Stimulated activated CD4-positive, alpha-beta T cell treated with anti-CD3 and anti-CD28 coated beads, Interleukin-12 subunit alpha, Interleukin-12 subunit beta, amount 100 ng/mL, for 48 hours (primary cell): ENCODE results near the gene ATG9B.
A peak's percentile ranks its signal among the peaks of the same experiment; 100 is the strongest.

Source experiments
- DNase-seq, 3 donors: peaks; one replicate each; pipeline ENCODE4 v3.0.0-alpha.2; 2020; ENCODE audit warnings: low read depth in 2 of 3, low spot score in 1 of 3

Gene ATG9B

GRCh38 chr7:151001546-151001945 is 22.7 kb downstream of the ATG9B start:
- DNase-seq, result no peak

DNA sequence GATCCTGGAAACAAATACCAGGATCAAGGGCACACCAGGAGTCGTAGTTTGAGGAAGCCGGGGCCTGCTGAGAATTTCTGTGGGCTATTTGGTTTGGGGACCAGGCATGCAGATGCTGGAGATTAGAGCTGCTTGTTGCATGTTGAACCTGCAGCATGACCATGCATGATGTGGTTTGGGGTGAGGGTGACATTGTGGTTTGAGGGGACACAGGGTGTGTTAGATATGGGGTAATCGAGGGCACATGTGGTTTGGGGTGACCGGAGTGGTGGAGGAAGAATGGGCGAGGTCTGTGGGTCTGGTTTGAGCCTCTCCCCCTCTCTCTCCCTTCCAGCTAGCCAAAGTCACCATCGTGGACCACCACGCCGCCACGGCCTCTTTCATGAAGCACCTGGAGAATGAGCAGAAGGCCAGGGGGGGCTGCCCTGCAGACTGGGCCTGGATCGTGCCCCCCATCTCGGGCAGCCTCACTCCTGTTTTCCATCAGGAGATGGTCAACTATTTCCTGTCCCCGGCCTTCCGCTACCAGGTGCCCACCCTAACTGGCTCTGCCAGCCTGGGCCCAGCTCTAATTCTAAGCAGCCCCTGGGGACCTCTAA is 23.3 kb downstream of the ATG9B start:
- no peak for DNase-seq

DNA sequence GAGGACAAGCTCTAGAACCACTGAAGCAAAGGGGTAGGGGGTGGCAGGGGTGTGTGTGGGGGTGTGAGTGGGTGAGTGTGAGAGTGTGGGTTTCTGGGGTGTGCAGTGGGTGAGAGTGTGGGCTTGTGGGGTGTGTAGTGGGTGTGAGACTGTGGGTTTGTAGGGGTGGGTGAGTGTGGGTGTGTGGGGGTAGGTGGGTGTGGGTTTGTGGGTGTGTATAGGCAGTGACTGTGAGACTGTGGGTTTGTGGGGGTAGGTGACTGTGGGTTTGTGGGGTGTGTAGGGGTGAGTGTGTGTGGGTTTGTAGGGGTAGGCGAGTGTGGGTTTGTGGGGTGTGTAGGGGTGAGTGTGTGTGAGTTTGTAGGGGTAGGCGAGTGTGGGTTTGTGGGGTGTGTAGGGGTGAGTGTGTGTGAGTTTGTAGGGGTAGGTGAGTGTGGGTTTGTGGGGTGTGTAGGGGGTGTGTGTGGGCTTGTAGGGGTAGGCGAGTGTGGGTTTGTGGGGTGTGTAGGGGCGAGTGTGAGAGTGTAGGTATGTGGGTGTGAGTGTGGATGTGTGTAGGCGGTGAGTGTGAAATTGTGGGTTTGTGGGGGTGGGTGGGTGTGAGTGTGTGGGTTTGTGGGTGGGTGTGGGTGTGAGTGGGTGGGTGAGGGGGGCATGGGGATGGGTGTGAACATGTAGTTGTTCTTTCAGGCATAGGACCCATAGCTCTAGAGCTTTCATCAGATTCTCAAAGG is 24.6 kb downstream of the ATG9B start:
- no peak for DNase-seq

GRCh38 chr7:150999001-150999400 is 25.3 kb downstream of the ATG9B start:
- no peak for DNase-seq

DNA sequence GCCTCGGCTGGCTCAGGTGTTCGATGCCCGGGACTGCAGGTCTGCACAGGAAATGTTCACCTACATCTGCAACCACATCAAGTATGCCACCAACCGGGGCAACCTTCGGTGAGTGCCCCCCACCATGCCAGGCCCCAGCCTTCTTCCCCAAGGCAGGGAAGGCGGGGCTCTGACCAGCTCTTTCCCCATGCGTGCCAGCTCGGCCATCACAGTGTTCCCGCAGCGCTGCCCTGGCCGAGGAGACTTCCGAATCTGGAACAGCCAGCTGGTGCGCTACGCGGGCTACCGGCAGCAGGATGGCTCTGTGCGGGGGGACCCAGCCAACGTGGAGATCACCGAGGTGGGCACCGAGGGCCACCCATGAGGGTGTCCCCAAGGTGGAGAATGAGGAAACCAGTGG is 26.0 kb downstream of the ATG9B start:
- no peak for DNase-seq

DNA sequence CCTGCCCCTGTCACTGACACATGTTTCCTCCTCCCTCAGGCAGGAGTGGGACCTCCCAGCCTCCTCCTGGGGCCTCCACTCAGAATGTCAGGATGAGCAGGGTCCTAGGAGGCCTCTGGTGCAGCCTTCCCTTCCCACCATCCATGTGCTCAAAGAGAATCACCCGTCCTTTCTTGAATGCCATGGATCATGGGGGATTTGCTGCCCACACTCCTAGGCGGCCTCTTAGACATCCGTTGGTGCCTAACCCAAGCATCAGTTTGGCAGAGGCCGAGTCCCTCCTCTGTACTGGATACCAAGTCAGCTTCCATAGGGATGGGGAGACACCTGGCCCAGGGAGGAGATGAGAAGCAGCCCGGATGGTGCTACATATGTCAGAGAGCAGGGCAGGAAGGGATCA is 26.5 kb downstream of the ATG9B start:
- DNase-seq, result no peak

- no peak for DNase-seq
These were observed 27.2 kb downstream of the ATG9B start for GRCh38 chr7:150997075-150997511.

DNA sequence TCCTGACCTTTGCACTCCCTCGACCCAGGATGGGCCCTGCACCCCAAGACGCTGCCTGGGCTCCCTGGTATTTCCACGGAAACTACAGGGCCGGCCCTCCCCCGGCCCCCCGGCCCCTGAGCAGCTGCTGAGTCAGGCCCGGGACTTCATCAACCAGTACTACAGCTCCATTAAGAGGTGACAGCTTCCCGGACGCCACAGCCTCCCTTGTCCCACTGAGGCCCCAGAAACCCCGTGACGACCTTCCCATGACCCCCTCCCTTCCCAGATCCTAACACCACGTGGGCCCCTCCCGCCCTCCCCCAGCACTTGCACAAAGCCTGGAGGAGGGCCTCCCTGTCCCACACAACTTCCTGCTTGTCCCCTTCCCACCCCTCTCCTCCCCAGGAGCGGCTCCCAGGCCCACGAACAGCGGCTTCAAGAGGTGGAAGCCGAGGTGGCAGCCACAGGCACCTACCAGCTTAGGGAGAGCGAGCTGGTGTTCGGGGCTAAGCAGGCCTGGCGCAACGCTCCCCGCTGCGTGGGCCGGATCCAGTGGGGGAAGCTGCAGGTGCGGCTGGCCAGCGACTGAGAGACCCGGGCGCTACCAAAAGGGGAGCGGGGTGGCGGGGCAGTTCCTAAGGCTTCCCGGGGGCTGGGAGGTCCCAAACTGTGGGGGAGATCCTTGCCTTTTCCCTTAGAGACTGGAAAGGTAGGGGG is 27.8 kb downstream of the ATG9B start:
- no peak for DNase-seq

DNA sequence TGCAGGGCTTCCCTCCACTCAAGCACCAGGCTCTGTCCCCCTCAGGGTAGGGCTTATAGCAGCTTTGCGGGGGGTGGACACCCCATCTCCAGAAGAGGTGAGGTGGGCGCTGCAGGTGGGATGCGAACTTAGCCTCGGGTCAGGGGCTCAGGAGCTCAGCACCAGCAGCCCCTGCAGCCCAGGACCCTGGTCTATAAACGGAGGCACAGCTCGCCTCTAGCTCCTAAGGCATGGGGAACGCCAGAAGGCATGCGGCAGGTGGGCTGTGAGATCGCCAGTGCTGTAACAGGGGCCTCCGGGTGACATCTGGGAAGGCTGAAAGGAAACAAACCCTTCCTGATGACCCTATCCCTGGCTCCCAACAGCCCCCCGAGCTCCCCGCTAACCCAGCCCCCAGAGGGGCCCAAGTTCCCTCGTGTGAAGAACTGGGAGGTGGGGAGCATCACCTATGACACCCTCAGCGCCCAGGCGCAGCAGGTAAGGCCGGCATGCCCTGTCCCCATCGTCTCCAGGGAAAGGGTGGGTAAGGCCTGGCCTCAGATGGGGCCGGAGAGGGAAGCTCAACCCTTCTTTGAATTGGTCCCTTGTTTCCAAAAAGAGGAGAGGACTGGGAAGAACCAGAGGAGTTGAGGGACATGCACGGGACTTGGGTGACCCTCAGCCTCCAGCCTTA is 29.3 kb downstream of the ATG9B start:
- DNase-seq, result no peak

DNA sequence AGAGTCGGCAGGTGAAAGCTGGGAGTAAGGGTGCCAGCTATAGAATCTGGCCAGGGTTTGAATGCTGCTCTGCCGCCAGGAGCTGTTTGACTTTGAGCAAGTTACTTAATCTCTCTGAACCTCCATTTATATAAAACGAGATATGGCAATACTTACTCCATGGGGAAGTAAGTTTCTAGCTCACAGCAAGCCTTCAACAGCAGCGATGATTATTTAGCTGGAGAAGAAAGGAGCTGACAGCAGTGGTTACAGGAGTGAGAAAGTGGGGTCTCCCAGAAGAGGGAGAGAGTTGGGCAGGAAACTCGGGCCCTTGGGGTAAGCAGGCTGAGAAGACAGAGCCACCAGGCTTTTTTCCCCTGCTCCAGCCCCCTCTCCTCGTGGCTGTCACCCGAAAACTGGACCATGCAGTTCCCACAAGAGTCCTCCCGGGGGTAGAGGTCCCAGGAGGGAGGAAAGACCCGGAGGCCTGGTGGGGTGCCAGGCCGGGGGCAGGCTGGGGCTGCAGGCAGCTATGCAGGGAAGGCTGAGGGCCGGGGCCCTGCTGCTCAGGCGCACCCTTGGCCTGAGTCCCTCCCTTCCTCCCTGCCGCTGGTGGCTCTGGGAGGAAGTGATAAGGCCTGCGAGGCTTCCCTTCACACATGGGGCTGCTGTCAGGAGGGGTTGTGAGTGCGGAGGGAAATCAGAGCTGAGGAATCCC is 30.0 kb downstream of the ATG9B start:
- no peak for DNase-seq

GRCh38 chr7:150993511-150993910 is 30.8 kb downstream of the ATG9B start:
- DNase-seq, result no peak

GRCh38 chr7:150992833-150993302 is 31.4 kb downstream of the ATG9B start:
- no peak for DNase-seq

DNA sequence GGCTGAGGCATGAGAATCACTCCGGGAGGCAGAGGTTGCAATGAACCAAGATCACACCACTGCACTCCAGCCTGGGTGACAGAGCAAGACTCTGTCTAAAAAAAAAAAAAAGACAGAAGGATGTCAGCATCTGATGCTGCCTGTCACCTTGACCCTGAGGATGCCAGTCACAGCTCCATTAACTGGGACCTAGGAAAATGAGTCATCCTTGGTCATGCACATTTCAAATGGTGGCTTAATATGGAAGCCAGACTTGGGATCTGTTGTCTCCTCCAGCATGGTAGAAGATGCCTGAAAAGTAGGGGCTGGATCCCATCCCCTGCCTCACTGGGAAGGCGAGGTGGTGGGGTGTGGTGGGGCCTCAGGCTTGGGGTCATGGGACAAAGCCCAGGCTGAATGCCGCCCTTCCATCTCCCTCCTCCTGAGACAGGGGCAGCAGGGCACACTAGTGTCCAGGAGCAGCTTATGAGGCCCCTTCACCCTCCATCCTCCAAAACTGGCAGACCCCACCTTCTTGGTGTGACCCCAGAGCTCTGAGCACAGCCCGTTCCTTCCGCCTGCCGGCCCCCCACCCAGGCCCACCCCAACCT is 32.1 kb downstream of the ATG9B start:
- no peak for DNase-seq

DNA sequence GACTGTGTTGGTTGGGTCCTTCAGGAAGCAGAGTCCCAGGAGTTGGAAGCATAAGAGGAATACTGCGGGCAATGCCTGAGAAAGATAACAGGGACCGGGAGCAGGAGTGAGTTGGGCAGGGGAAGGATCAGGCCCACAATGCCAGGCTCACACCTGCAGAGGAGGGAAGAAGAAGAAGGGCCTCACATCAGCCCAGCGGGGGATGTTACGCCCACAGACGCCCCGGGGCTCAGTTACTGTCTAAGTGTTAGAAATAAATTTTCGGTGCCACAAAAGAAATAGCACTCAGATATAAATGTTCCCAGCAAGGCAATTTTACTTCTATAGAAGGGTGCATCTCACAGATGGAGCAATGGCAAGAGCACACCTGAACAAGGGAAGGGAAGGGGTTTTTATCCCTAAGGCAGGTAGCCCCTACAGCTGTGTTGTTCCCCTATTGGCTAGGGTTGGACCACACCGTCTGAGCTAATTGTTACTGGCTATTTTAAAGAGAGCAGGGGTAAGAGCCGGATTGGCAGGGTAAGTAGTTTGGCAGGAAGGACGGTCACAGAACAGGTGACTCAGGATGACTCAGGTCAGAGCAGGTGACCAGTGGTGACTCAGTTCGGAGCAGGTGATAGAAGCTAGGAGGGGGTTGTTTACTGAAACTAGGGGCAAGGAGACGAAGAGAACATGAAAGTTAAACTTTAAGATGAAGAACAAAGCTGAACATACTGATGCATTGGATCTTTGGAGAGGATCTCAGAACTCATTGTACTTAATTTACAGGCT is 33.7 kb downstream of the ATG9B start, which contains the start of gene NOS3:
Gene NOS3, plus strand, starts transcription at position 602 of the 771 bp plus-strand sequence. CDS start 2,787 bp downstream, outside the sequence.
- DNase-seq, result no peak

DNA sequence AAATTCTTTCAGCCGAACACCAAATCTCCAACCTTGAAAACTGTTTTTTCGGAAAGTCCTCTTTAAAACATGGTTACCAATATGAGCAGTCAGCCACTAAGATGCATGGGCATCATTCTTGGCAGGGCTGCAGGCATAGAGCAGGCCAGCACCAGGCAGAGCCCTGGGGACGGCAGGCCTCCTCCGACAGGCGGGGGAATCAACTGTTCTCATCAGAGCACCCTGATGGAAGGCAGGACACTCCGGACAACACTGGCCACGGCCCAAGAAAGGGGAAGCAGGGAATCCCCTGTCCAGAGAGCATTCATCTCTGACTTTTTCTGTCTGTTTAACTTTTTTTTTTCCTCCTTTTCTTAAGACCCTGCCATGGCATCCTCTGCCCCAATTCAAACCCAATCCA is 34.8 kb downstream of the ATG9B start:
- DNase-seq, result no peak

DNA sequence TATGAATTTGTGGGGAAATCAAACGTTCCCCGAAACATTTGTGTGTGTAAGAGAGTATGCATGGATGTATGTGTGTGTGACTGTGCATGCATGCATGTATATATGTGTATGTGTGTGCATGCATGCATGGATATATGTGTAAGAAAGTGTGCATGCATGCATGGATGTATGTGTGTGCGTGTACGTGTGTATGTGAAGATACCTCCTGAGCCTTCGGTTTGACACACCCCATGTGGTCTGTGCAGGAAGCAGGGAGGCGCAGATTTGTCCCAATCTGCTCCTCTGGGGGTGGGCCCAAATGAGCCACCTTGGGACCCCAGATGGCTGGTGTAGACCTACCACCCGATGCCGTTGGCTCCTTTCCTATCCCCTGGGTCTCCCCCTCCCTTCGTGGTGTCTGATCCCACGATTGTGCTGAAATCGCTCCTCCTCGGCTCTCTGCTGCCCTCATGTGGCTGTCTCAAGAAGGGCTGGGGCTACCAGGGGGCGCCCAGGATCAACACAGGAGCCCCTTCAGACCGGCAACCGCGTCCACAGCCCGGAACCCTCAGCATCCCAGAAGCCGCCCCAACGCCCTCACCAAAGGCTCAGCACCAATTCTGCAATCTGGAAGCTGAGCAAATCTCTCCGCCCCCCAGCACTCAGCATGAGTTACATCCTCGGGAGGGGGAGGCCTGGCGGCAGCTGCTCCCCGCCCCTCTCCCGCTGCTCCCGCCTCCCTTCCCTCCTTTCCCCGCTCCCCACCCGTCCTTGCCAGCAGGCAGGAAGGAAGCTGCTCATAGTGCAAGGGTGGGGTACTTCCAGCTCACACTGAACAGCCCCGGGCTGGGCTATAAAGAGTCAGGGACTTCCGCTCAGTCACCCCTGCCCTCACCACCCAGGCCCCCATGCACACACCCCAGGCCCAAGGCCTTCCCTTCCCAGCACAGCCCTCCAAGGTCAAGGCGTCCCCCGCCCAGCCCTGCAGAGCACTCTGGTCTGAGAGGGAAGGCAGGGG is 35.8 kb downstream of the ATG9B start:
- peak; percentile 46 to 73 (median 58) for DNase-seq

DNA sequence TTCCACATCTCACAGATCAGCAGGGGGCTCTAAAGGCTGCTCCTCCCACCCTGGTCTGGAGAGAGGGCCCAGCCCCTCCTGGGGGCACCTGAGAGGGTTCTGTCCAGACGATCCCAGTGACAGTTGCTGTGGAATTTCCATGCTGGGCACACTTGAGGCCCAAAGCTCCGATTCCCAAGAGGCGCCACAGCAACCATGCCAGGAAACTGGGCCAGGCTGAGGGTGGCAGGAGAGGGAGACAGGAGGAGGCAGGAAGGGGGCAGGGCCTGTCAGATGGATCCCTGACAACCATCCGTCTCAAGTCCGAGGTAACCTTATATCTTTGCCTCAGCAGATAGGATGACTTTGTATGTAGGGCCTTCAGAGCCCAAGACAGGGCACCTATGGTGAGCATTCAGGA is 37.7 kb downstream of the ATG9B start:
- no peak for DNase-seq

DNA sequence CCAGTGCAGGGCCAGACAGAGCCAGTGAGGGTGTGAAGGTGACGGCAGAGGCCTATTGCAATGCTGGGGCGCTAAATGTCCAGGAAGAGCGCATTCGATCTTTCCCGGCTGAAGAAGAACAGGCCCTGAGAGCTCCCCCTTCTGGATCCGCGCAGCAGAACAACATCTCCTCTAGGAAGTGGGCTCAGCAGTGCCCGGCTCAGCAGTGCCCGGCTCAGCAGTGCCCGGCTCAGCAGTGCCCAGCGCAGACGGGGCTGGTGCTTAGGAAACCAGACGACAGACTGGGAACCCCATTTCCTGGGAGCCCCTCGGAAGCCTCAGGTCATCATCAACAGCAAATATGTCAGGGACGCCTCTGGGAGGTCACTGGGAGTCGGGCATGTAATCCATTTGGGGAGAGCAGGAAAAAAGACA is 38.2 kb downstream of the ATG9B start:
- peak in 2 of 3 donors; percentile 50 to 60 for DNase-seq
